ENCODE results near the gene NBPF1. TPM values are rescaled to one million over a fixed set of nuclear protein-coding genes. Genes with fewer than 3 reads are reported as not detected.
"Not testable (repeated sequence)": the region's sequence is repeated elsewhere in the genome, so short reads cannot be mapped to it uniquely, and the experiment has no call there.

The NBPF1 gene
- polyA plus RNA-seq, 1 donor from 2014 or later, result 78.0 TPM

- H3K9me3 ChIP-seq (ENCODE audit: low read length); H3K27ac ChIP-seq (ENCODE audit: low read length); H3K36me3 ChIP-seq (ENCODE audit: insufficient read depth, low read length); H3F3A ChIP-seq (ENCODE audit: insufficient read depth, low read length, poor library complexity, severe bottlenecking); H3K4me2 ChIP-seq (ENCODE audit: low read length); H3K79me2 ChIP-seq (replicated peaks; ENCODE audit: insufficient read depth, low read length); H2AFZ ChIP-seq (ENCODE audit: low read depth, low read length); H3K9ac ChIP-seq (ENCODE audit: low read length); H3K9me2 ChIP-seq (ENCODE audit: insufficient read depth, low read length); H3K27me3 ChIP-seq (ENCODE audit: insufficient read depth, low read depth, low read length); H4K20me1 ChIP-seq (ENCODE audit: insufficient read depth); H3K4me3 ChIP-seq (ENCODE audit: low read length): not testable (repeated sequence)
These were observed 38.2 kb upstream of the NBPF1 start for GRCh38 chr1:16651560-16651959.

DNA sequence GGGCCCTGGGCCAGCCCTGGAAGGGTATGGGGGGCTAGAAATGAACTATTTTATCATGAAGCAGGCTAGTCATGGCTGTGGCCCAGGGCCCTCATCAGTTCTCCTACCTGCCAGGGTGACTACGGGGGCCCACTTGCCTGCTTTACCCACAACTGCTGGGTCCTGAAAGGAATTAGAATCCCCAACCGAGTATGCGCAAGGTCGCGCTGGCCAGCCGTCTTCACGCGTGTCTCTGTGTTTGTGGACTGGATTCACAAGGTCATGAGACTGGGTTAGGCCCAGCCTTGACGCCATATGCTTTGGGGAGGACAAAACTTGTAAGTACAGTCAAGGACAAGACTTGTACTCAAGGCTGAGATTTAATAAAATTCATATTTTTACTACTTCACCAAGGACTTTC lies 36.6 kb upstream of the NBPF1 start:
- H3K9me2 ChIP-seq (ENCODE audit: insufficient read depth, low read length); H3K4me3 ChIP-seq (ENCODE audit: low read length); H3K79me2 ChIP-seq (replicated peaks; ENCODE audit: insufficient read depth, low read length); H3K27ac ChIP-seq (ENCODE audit: low read length); H3K36me3 ChIP-seq (ENCODE audit: insufficient read depth, low read length); H3K27me3 ChIP-seq (ENCODE audit: insufficient read depth, low read depth, low read length); H4K20me1 ChIP-seq (ENCODE audit: insufficient read depth); H3K4me2 ChIP-seq (ENCODE audit: low read length); H3K9me3 ChIP-seq (ENCODE audit: low read length); H2AFZ ChIP-seq (ENCODE audit: low read depth, low read length); H3K9ac ChIP-seq (ENCODE audit: low read length); H3F3A ChIP-seq (ENCODE audit: insufficient read depth, low read length, poor library complexity, severe bottlenecking): not testable (repeated sequence)

DNA sequence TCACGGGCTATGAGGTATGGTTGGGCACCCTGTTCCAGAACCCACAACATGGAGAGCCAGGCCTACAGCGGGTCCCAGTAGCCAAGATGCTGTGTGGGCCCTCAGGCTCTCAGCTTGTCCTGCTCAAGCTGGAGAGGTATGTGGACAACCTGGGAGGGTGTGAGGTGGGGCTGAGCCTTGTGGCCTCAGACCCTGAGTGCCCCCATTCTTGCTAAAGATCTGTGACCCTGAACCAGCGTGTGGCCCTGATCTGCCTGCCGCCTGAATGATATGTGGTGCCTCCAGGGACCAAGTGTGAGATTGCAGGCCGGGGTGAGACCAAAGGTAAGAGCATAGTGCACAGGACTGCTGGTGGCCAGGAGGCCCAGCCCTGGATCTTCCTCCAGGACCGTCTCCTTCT lies 36.0 kb upstream of the NBPF1 start:
- not testable (repeated sequence) for H2AFZ ChIP-seq (ENCODE audit: low read depth, low read length); H3K27me3 ChIP-seq (ENCODE audit: insufficient read depth, low read depth, low read length); H3K36me3 ChIP-seq (ENCODE audit: insufficient read depth, low read length); H3K9me2 ChIP-seq (ENCODE audit: insufficient read depth, low read length); H3K4me3 ChIP-seq (ENCODE audit: low read length); H3K9me3 ChIP-seq (ENCODE audit: low read length); H3K79me2 ChIP-seq (replicated peaks; ENCODE audit: insufficient read depth, low read length); H3K27ac ChIP-seq (ENCODE audit: low read length); H3K4me2 ChIP-seq (ENCODE audit: low read length); H4K20me1 ChIP-seq (ENCODE audit: insufficient read depth); H3F3A ChIP-seq (ENCODE audit: insufficient read depth, low read length, poor library complexity, severe bottlenecking); H3K9ac ChIP-seq (ENCODE audit: low read length)

DNA sequence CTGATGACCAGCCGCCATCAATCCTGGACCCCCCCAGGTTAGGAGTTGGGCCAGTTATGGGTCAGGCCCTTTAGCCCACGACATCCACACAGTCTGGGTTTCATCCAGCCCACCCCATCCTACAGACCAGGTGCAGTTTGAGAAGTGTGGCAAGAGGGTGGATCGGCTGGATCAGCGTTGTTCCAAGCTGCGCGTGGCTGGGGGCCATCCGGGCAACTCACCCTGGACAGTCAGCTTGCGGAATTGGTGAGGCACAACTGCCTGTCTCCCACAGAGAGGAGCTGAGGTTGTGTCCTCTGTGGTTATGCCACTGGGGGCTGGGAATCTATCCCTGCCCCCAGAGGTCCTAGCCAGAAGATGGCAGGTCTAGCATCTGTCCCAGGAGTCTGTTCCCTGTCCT lies 35.4 kb upstream of the NBPF1 start:
- not testable (repeated sequence) for H3K9me3 ChIP-seq (ENCODE audit: low read length); H3K36me3 ChIP-seq (ENCODE audit: insufficient read depth, low read length); H3K79me2 ChIP-seq (replicated peaks; ENCODE audit: insufficient read depth, low read length); H3K27ac ChIP-seq (ENCODE audit: low read length); H3K4me2 ChIP-seq (ENCODE audit: low read length); H3F3A ChIP-seq (ENCODE audit: insufficient read depth, low read length, poor library complexity, severe bottlenecking); H2AFZ ChIP-seq (ENCODE audit: low read depth, low read length); H3K9ac ChIP-seq (ENCODE audit: low read length); H3K4me3 ChIP-seq (ENCODE audit: low read length); H3K27me3 ChIP-seq (ENCODE audit: insufficient read depth, low read depth, low read length); H3K9me2 ChIP-seq (ENCODE audit: insufficient read depth, low read length); H4K20me1 ChIP-seq (ENCODE audit: insufficient read depth)

DNA sequence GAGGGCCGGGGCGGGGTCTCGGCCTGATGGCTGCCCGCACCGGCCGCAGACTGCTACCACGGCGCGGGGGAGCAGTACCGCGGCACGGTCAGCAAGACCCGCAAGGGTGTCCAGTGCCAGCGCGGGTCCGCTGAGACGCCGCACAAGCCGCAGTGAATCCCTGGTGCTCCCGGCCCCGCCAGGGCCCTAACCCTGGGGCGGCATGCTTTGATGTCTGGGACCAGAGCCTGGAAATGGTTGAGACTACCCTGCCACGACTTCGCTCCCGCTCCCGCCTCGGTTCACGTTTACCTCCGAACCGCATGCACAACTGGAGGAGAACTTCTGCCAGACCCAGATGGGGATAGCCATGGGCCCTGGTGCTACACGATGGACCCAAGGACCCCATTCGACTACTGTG lies 34.9 kb upstream of the NBPF1 start:
- not testable (repeated sequence) for H3K27me3 ChIP-seq (ENCODE audit: insufficient read depth, low read depth, low read length); H3K9ac ChIP-seq (ENCODE audit: low read length); H4K20me1 ChIP-seq (ENCODE audit: insufficient read depth); H3K9me3 ChIP-seq (ENCODE audit: low read length); H3K4me3 ChIP-seq (ENCODE audit: low read length); H2AFZ ChIP-seq (ENCODE audit: low read depth, low read length); H3K27ac ChIP-seq (ENCODE audit: low read length); H3K9me2 ChIP-seq (ENCODE audit: insufficient read depth, low read length); H3K36me3 ChIP-seq (ENCODE audit: insufficient read depth, low read length); H3K4me2 ChIP-seq (ENCODE audit: low read length); H3F3A ChIP-seq (ENCODE audit: insufficient read depth, low read length, poor library complexity, severe bottlenecking)
- H3K79me2 ChIP-seq (replicated peaks; ENCODE audit: insufficient read depth, low read length), result peaks cover 15% of the 10 kb centered on the region

DNA sequence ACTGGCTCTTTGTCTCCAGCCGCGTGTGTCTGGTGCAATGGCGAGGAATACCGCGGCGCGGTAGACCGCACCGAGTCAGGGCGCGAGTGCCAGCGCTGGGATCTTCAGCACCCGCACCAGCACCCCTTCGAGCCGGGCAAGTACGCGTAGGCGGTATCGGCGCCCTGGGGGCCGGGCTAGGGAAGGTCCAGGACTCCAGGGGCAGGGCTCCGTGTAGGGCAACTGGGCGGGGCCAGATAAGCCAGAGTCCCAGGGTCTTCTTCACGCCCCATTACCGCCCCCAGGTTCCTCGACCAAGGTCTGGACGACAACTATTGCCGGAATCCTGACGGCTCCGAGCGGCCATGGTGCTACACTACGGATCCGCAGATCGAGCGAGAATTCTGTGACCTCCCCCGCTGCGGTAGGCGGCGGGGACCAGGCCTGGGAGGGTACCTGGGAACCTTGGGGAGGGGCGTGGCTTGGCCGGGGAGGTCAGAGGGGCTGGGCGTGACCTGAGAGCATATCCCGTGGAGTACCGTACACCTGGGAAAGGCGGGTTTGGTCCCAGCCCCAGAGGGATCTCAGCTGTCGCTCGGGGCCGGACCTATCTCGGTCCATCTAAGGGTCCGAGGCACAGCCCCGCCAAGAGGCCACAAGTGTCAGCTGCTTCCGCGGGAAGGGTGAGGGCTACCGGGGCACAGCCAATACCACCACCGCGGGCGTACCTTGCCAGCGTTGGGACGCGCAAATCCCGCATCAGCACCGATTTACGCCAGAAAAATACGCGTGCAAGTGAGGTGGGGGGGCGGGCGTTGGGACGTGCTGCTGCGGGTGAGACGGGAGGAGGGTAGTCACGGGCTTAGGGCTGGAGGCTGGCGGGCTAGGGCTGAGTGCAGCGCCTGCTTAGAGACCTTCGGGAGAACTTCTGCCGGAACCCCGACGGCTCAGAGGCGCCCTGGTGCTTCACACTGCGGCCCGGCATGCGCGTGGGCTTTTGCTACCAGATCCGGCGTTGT lies 34.1 kb upstream of the NBPF1 start:
- not testable (repeated sequence) for H3K27me3 ChIP-seq (ENCODE audit: insufficient read depth, low read depth, low read length); H3K9me3 ChIP-seq (ENCODE audit: low read length); H3F3A ChIP-seq (ENCODE audit: insufficient read depth, low read length, poor library complexity, severe bottlenecking); H3K4me3 ChIP-seq (ENCODE audit: low read length); H3K36me3 ChIP-seq (ENCODE audit: insufficient read depth, low read length); H3K9me2 ChIP-seq (ENCODE audit: insufficient read depth, low read length); H3K9ac ChIP-seq (ENCODE audit: low read length); H4K20me1 ChIP-seq (ENCODE audit: insufficient read depth); H2AFZ ChIP-seq (ENCODE audit: low read depth, low read length); H3K4me2 ChIP-seq (ENCODE audit: low read length); H3K27ac ChIP-seq (ENCODE audit: low read length)
- peaks cover 21% of the 10 kb centered on the region for H3K79me2 ChIP-seq (replicated peaks; ENCODE audit: insufficient read depth, low read length)

- H3K4me3 ChIP-seq (ENCODE audit: low read length); H3K9me3 ChIP-seq (ENCODE audit: low read length); H4K20me1 ChIP-seq (ENCODE audit: insufficient read depth); H2AFZ ChIP-seq (ENCODE audit: low read depth, low read length); H3K4me2 ChIP-seq (ENCODE audit: low read length); H3K9ac ChIP-seq (ENCODE audit: low read length); H3F3A ChIP-seq (ENCODE audit: insufficient read depth, low read length, poor library complexity, severe bottlenecking); H3K27me3 ChIP-seq (ENCODE audit: insufficient read depth, low read depth, low read length); H3K9me2 ChIP-seq (ENCODE audit: insufficient read depth, low read length); H3K27ac ChIP-seq (ENCODE audit: low read length); H3K36me3 ChIP-seq (ENCODE audit: insufficient read depth, low read length): not testable (repeated sequence)
- H3K79me2 ChIP-seq (replicated peaks; ENCODE audit: insufficient read depth, low read length), result peaks cover 23% of the 10 kb centered on the region
These were observed 33.4 kb upstream of the NBPF1 start for GRCh38 chr1:16646716-16647115.

GRCh38 chr1:16646061-16646664 lies 32.8 kb upstream of the NBPF1 start:
- not testable (repeated sequence) for H3K9me3 ChIP-seq (ENCODE audit: low read length); H2AFZ ChIP-seq (ENCODE audit: low read depth, low read length); H4K20me1 ChIP-seq (ENCODE audit: insufficient read depth); H3K27me3 ChIP-seq (ENCODE audit: insufficient read depth, low read depth, low read length); H3K4me3 ChIP-seq (ENCODE audit: low read length); H3K36me3 ChIP-seq (ENCODE audit: insufficient read depth, low read length); H3K9ac ChIP-seq (ENCODE audit: low read length); H3K4me2 ChIP-seq (ENCODE audit: low read length); H3K9me2 ChIP-seq (ENCODE audit: insufficient read depth, low read length); H3F3A ChIP-seq (ENCODE audit: insufficient read depth, low read length, poor library complexity, severe bottlenecking); H3K27ac ChIP-seq (ENCODE audit: low read length)
- H3K79me2 ChIP-seq (replicated peaks; ENCODE audit: insufficient read depth, low read length), result peaks cover 28% of the 10 kb centered on the region

Measured in neural cell (in vitro differentiated cells).